HCT116 (cell line): ENCODE data around the gene LINGO1. TPM values are rescaled to one million over a fixed set of nuclear protein-coding genes. Genes with fewer than 3 reads are reported as not detected.

ENCODE experiments used
- ATAC-seq: fragments of 200-7000 bp; cut with Tn5 transposase; 2 replicates; pipeline ENCODE4 v1.9.1; 2020; ENCODE audit warnings: mild to moderate bottlenecking, moderate library complexity
- BruUV-seq: library from RNA; stranded (reverse); fragments of 400-500 nt; replicated peaks from 2 replicates; lab custom pipeline; 2021; lab: Mats Ljungman, UMichigan
- CTCF ChIA-PET: fragments of 300-600 bp; sonication (Branson Sonifier 250); formaldehyde crosslinking; loops from one replicate; lab custom pipeline; 2021; ENCODE audit warnings: antibody characterized with exemption; lab: Charles Lee
- POLR2A ChIA-PET: fragments of 300-600, 350-600 bp; sonication (Branson Sonifier 250); formaldehyde crosslinking; loops from one replicate; lab custom pipeline; 2021; ENCODE audit warnings: antibody characterized with exemption; lab: Charles Lee
- RAD21 ChIA-PET, 2 experiments: fragments of 300-600 bp; sonication (Branson Sonifier 250); formaldehyde crosslinking; loops; one replicate each; lab custom pipeline; 2023; ENCODE audit warnings: low total read pairs in 2 of 2; ENCODE audit not compliant: uncharacterized antibody in 2 of 2, unreplicated experiment in 2 of 2, low non-redundant PET in 1 of 2; lab: Charles Lee
- DNase-seq: peaks from one replicate; pipeline ENCODE4 v3.0.0-alpha.2; 2010; ENCODE audit warnings: low read depth, low spot score
- H2AFZ ChIP-seq: fragments of 200-600 bp; shearing (Covaris generic), sonication (generic); 2 replicates; pipeline ENCODE4 v1.6.1; 2017; ENCODE audit warnings: low read depth, mixed run types, mixed read lengths, antibody characterized with exemption, low read length; ENCODE audit not compliant: poor library complexity, severe bottlenecking
- H3K27ac ChIP-seq: 2 replicates; pipeline ENCODE4 v1.5.1; 2012; ENCODE audit warnings: low read depth, low read length
- H3K27me3 ChIP-seq: fragments of 200-600 bp; sonication (generic); 2 replicates; pipeline ENCODE4 v1.6.1; 2016; ENCODE audit warnings: mixed run types, low read length, mixed read lengths; ENCODE audit not compliant: insufficient read depth
- H3K36me3 ChIP-seq, 2 experiments: fragments of 200-500 bp in 1 of 2; fragments of 200-600 bp in 1 of 2; sonication (Bioruptor generic) in 1 of 2; sonication (generic) in 1 of 2; 2 replicates each; pipeline versions ENCODE4 v1.5.1 to v1.6.1; 2014 to 2016; ENCODE audit warnings: low read length in 2 of 2, inconsistent platforms in 1 of 2, mixed read lengths in 1 of 2, mixed run types in 1 of 2; ENCODE audit not compliant: insufficient read depth in 2 of 2, control insufficient read depth in 1 of 2
- H3K4me1 ChIP-seq, 2 experiments: fragments of 200-600 bp in 1 of 2; sonication (generic) in 1 of 2; 2 replicates each; pipeline versions ENCODE4 v1.5.1 to v1.6.1; 2012 to 2017; ENCODE audit warnings: low read length in 2 of 2, inconsistent platforms in 1 of 2, mild to moderate bottlenecking in 1 of 2, mixed read lengths in 1 of 2, mixed run types in 1 of 2, moderate library complexity in 1 of 2; ENCODE audit not compliant: insufficient read depth in 2 of 2, control insufficient read depth in 1 of 2
- H3K4me2 ChIP-seq: fragments of 200-600 bp; sonication (generic); 2 replicates; pipeline ENCODE4 v1.6.1; 2017; ENCODE audit warnings: mixed run types, low read length, mixed read lengths
- H3K4me3 ChIP-seq, 2 experiments: fragments of 200-600 bp in 1 of 2; sonication (generic) in 1 of 2; replicated peaks in 1 of 2; 2 replicates each; pipeline ENCODE4 v1.5.1; 2011 to 2016; ENCODE audit warnings: low read length in 2 of 2, control low read depth in 1 of 2, low read depth in 1 of 2, mild to moderate bottlenecking in 1 of 2, mixed read lengths in 1 of 2, mixed run types in 1 of 2
- H3K79me2 ChIP-seq: fragments of 200-600 bp; sonication (generic); 2 replicates; pipeline ENCODE4 v1.6.1; 2017; ENCODE audit warnings: mild to moderate bottlenecking, mixed run types, low read length, moderate library complexity, mixed read lengths; ENCODE audit not compliant: insufficient read depth
- H3K9ac ChIP-seq: fragments of 200-600 bp; sonication (generic); 2 replicates; pipeline ENCODE4 v1.6.1; 2016; ENCODE audit warnings: low read length, mixed read lengths
- H3K9me2 ChIP-seq: fragments of 200-600 bp; sonication (generic), shearing (Covaris generic); 2 replicates; pipeline ENCODE4 v1.6.1; 2017; ENCODE audit warnings: mixed run types, mild to moderate bottlenecking, moderate library complexity; ENCODE audit not compliant: insufficient read depth
- H3K9me3 ChIP-seq, 2 experiments: fragments of 200-500 bp in 1 of 2; fragments of 200-600 bp in 1 of 2; sonication (Bioruptor generic) in 1 of 2; sonication (generic) in 1 of 2; 2 replicates each; pipeline ENCODE4 v1.6.1; 2014 to 2017; ENCODE audit warnings: low read length in 2 of 2, mixed read lengths in 2 of 2, inconsistent platforms in 1 of 2, low read depth in 1 of 2, mild to moderate bottlenecking in 1 of 2, mixed run types in 1 of 2, moderate library complexity in 1 of 2; ENCODE audit not compliant: control insufficient read depth in 1 of 2, insufficient read depth in 1 of 2
- H4K20me1 ChIP-seq: fragments of 200-600 bp; sonication (generic), shearing (Covaris generic); 2 replicates; pipeline ENCODE4 v1.6.1; 2017; ENCODE audit warnings: mixed run types, mild to moderate bottlenecking, moderate library complexity; ENCODE audit not compliant: insufficient read depth
- CEBPB ChIP-seq: IDR thresholded peaks from 2 replicates; pipeline ENCODE4 v1.6.1; 2012; ENCODE audit warnings: low read depth
- EGR1 ChIP-seq: IDR thresholded peaks from 2 replicates; pipeline ENCODE4 v1.6.1; 2012; ENCODE audit warnings: low read depth
- ELF1 ChIP-seq: IDR thresholded peaks from 2 replicates; pipeline ENCODE4 v1.6.1; 2012; ENCODE audit warnings: low read depth, borderline replicate concordance
- EZH2phosphoT487 ChIP-seq: fragments of 200-600 bp; IDR thresholded peaks from 2 replicates; pipeline ENCODE4 v1.6.1; 2018; ENCODE audit warnings: antibody characterized with exemption, borderline replicate concordance
- FOSL1 ChIP-seq: IDR thresholded peaks from 2 replicates; pipeline ENCODE4 v1.6.1; 2012; ENCODE audit warnings: low read depth
- POLR2A ChIP-seq: IDR thresholded peaks from 2 replicates; pipeline ENCODE4 v1.7.0; 2011; ENCODE audit warnings: borderline replicate concordance; ENCODE audit not compliant: insufficient read depth, insufficient read length; ENCODE audit errors: extremely low read depth
- POLR2AphosphoS5 ChIP-seq: IDR thresholded peaks from 2 replicates; pipeline ENCODE4 v1.6.1; 2011; ENCODE audit warnings: mild to moderate bottlenecking, low read depth, low read length, moderate library complexity
- TCF7L2 ChIP-seq: IDR thresholded peaks from 2 replicates; pipeline ENCODE4 v1.7.0; 2011; ENCODE audit warnings: borderline replicate concordance, inconsistent platforms; ENCODE audit not compliant: insufficient read depth, insufficient read length; ENCODE audit errors: extremely low read depth
- YY1 ChIP-seq: IDR thresholded peaks from 2 replicates; pipeline ENCODE4 v1.6.1; 2011; ENCODE audit warnings: low read length, low read depth, moderate library complexity, mild to moderate bottlenecking; ENCODE audit not compliant: insufficient replicate concordance; ENCODE audit errors: extremely low read depth
- ZNF274 ChIP-seq: fragments of 200-500 bp; sonication (Bioruptor generic); IDR thresholded peaks from 2 replicates; pipeline ENCODE4 v1.6.1; 2014; ENCODE audit warnings: mild to moderate bottlenecking, low read depth, low read length, inconsistent platforms
- intact Hi-C: fragments of 100-400 bp; cut with micrococcal nuclease; formaldehyde crosslinking; loops from 2 replicates; pipeline ENCODE4 v1.10.0; 2022
- total RNA-seq: library from RNA; stranded (reverse); gene quantifications from one replicate; pipeline ENCODE4 v1.2.1, GENCODE V29; 2021; ENCODE audit not compliant: unreplicated experiment
- TF ChIP-seq, protein P1 (sequence below): IDR thresholded peaks from 2 replicates; pipeline ENCODE4 v1.6.1; 2012
- TF ChIP-seq, protein P2 (sequence below): IDR thresholded peaks from 2 replicates; pipeline ENCODE4 v1.6.1; 2012; ENCODE audit warnings: low read depth

Gene LINGO1
- total RNA-seq, 1 experiment from 2014 or later: 15.6 TPM

DNA sequence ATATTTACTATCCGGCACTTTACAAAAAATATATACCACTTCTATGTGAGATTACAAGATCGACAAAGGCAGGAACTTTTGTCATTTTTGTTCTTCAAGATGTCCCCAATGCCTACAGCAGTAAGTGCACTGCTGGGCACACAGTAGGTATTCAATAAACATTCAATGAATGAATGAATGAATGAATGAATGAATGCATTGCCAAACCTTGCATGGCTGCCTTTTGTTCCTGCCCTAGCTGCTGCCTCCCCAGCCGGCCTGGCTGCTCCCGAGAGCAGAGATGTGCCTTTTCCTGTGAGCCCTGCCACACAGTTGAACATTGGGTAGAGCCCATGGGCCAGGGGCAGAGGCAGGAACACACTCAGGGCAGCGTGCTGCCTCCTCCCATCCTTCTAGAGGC is 37.5 kb downstream of the LINGO1 start:
- POLR2A ChIA-PET: no interaction called here
- RAD21 ChIA-PET: no interaction called here
- CTCF ChIA-PET: no interaction called here

DNA sequence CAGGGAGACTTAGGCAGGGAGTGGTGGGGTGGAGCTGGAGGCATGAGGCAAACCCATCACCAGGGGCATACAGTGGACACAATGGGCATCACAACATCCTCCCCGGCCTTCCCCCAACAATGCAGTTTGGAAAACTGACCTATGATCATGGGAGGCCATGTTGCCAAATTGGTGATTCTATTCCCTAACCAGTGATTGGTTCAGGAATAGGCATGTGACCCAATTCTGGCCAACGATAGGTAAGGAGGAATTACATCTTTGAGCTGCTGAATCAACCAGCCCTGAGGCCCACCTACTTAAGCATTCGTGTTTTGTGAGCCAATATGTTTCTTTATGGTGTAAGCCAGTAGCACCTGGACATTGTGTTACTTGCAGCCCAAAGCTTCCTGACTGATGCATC is 40.0 kb downstream of the LINGO1 start:
- peak; percentile 51 for ATAC-seq
- no peak for TF ChIP-seq TCF7L2
- TF ChIP-seq CEBPB: no peak
- no peak for TF ChIP-seq POLR2A
- TF ChIP-seq EZH2phosphoT487: no peak
- TF ChIP-seq POLR2AphosphoS5: no peak
- no peak for TF ChIP-seq ELF1
- no peak for TF ChIP-seq YY1
- TF ChIP-seq, protein P1, sequence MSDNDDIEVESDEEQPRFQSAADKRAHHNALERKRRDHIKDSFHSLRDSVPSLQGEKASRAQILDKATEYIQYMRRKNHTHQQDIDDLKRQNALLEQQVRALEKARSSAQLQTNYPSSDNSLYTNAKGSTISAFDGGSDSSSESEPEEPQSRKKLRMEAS: no peak
- TF ChIP-seq, protein P2, sequence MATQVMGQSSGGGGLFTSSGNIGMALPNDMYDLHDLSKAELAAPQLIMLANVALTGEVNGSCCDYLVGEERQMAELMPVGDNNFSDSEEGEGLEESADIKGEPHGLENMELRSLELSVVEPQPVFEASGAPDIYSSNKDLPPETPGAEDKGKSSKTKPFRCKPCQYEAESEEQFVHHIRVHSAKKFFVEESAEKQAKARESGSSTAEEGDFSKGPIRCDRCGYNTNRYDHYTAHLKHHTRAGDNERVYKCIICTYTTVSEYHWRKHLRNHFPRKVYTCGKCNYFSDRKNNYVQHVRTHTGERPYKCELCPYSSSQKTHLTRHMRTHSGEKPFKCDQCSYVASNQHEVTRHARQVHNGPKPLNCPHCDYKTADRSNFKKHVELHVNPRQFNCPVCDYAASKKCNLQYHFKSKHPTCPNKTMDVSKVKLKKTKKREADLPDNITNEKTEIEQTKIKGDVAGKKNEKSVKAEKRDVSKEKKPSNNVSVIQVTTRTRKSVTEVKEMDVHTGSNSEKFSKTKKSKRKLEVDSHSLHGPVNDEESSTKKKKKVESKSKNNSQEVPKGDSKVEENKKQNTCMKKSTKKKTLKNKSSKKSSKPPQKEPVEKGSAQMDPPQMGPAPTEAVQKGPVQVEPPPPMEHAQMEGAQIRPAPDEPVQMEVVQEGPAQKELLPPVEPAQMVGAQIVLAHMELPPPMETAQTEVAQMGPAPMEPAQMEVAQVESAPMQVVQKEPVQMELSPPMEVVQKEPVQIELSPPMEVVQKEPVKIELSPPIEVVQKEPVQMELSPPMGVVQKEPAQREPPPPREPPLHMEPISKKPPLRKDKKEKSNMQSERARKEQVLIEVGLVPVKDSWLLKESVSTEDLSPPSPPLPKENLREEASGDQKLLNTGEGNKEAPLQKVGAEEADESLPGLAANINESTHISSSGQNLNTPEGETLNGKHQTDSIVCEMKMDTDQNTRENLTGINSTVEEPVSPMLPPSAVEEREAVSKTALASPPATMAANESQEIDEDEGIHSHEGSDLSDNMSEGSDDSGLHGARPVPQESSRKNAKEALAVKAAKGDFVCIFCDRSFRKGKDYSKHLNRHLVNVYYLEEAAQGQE: no peak
- TF ChIP-seq FOSL1: no peak
- ChIA-PET CTCF (interaction anchor here (0.9 kb wide), 1 partner anchor 25 kb away, joined by 3 read pairs; no protein-coding TSS in a partner anchor), RAD21 (no interaction called here), POLR2A (no interaction called here)
- Histone ChIP-seq H3K9me2 (no peaks in the 10 kb centered on the region), H3K4me2 (no peak overlapping the region), H3K4me3 (no peak overlapping the region), H3K79me2 (no peaks in the 10 kb centered on the region), H3K27me3 (no peaks in the 10 kb centered on the region), H3K36me3 (no peaks in the 10 kb centered on the region), H3K9ac (no peak overlapping the region), H2AFZ (no peak overlapping the region), H3K9me3 (no peaks in the 10 kb centered on the region), H3K27ac (no peak overlapping the region), H4K20me1 (no peaks in the 10 kb centered on the region), H3K4me1 (no peaks in the 10 kb centered on the region)
- no TSS peak for BruUV-seq
- intact Hi-C loops: no loop called here
- DNase-seq: no peak

More for the DNA sequence above, 37.5 kb downstream of the LINGO1 start:
- H3K9ac ChIP-seq: no peak overlapping the region
- H3K27ac ChIP-seq: no peak overlapping the region
- H3K9me2 ChIP-seq: no peaks in the 10 kb centered on the region
- ATAC-seq: no peak
- no peaks in the 10 kb centered on the region for H3K79me2 ChIP-seq
- intact Hi-C loops: no loop called here
- H2AFZ ChIP-seq: no peak overlapping the region
- no peaks in the 10 kb centered on the region for H3K36me3 ChIP-seq
- no peak overlapping the region for H3K4me3 ChIP-seq
- no peak for DNase-seq
- H3K4me1 ChIP-seq: peaks cover 2 to 9% of the 10 kb centered on the region in 2 experiments; a peak in 3 of 4 replicates
- H3K27me3 ChIP-seq: no peaks in the 10 kb centered on the region
- no peaks in the 10 kb centered on the region for H4K20me1 ChIP-seq
- TF ChIP-seq FOSL1: no peak
- TF ChIP-seq ELF1: no peak
- no peak for TF ChIP-seq EGR1
- TF ChIP-seq POLR2A: no peak
- TF ChIP-seq ZNF274: no peak
- no peak for TF ChIP-seq YY1
- BruUV-seq: no TSS peak
- H3K4me2 ChIP-seq: no peak overlapping the region
- H3K9me3 ChIP-seq: no peaks in the 10 kb centered on the region
